CD4-positive, alpha-beta memory T cell (primary cell): ENCODE results near the gene REPIN1. TPM values are rescaled to one million over a fixed set of nuclear protein-coding genes. Genes with fewer than 3 reads are reported as not detected.
"Not testable (repeated sequence)": the region's sequence is repeated elsewhere in the genome, so short reads cannot be mapped to it uniquely, and the experiment has no call there.

Experiments
- CTCF ChIA-PET: fragments of 350-600 bp; sonication (Branson Sonifier 250); formaldehyde crosslinking; loops from one replicate; lab custom pipeline; 2021; ENCODE audit warnings: inconsistent platforms; ENCODE audit not compliant: partially characterized antibody; lab: Charles Lee
- POLR2A ChIA-PET: fragments of 350-600 bp; sonication (Branson Sonifier 250); formaldehyde crosslinking; loops from one replicate; lab custom pipeline; 2021; ENCODE audit not compliant: partially characterized antibody; lab: Charles Lee
- DNase-seq, 5 donors: peaks; one replicate each; pipeline versions ENCODE4 v3.0.0 to v3.0.0-alpha.2; 2020 to 2022; ENCODE audit warnings: mixed read lengths in 1 of 5
- H3K27ac ChIP-seq: one replicate; pipeline ENCODE4 v1.7.0; 2013; ENCODE audit warnings: low read depth, low read length
- H3K27me3 ChIP-seq: 2 replicates; pipeline ENCODE4 v1.7.0; 2013; ENCODE audit warnings: mild to moderate bottlenecking, low read length, moderate library complexity; ENCODE audit not compliant: insufficient read depth
- H3K36me3 ChIP-seq: 2 replicates; pipeline ENCODE4 v1.7.0; 2013; ENCODE audit warnings: mild to moderate bottlenecking, low read length, moderate library complexity; ENCODE audit not compliant: insufficient read depth
- H3K4me1 ChIP-seq: 2 replicates; pipeline ENCODE4 v1.7.0; 2013; ENCODE audit warnings: mild to moderate bottlenecking, low read length, moderate library complexity; ENCODE audit not compliant: insufficient read depth
- H3K4me3 ChIP-seq, 2 donors: one replicate each; pipeline ENCODE4 v1.7.0; 2013; ENCODE audit warnings: low read length in 2 of 2, mild to moderate bottlenecking in 1 of 2
- H3K9me3 ChIP-seq, 2 donors: one replicate each; pipeline ENCODE4 v1.7.0; 2013; ENCODE audit warnings: low read length in 2 of 2, control low read depth in 1 of 2; ENCODE audit not compliant: control insufficient read depth in 1 of 2
- H3K27ac Mint-ChIP-seq, 7 donors: one replicate each; pipeline ENCODE4 v1.8.0; 2020 to 2021; ENCODE audit warnings: mixed read lengths in 7 of 7, mild to moderate bottlenecking in 6 of 7, inconsistent platforms in 3 of 7, moderate library complexity in 3 of 7
- H3K27me3 Mint-ChIP-seq, 2 donors: one replicate each; pipeline ENCODE4 v1.8.0; 2020 to 2021; ENCODE audit warnings: mixed read lengths in 2 of 2
- H3K36me3 Mint-ChIP-seq, 2 donors: one replicate each; pipeline ENCODE4 v1.8.0; 2020 to 2021; ENCODE audit warnings: mixed read lengths in 2 of 2, inconsistent platforms in 1 of 2, mild to moderate bottlenecking in 1 of 2
- H3K4me1 Mint-ChIP-seq, 4 donors: one replicate each; pipeline ENCODE4 v1.8.0; 2020 to 2021; ENCODE audit warnings: mixed read lengths in 4 of 4, mild to moderate bottlenecking in 1 of 4
- H3K4me3 Mint-ChIP-seq, 8 donors: one replicate each; pipeline ENCODE4 v1.8.0; 2020 to 2021; ENCODE audit warnings: mixed read lengths in 8 of 8, mild to moderate bottlenecking in 7 of 8, moderate library complexity in 6 of 8, inconsistent platforms in 3 of 8
- H3K9me3 Mint-ChIP-seq, 8 donors: one replicate each; pipeline ENCODE4 v1.8.0; 2020 to 2021; ENCODE audit warnings: mixed read lengths in 8 of 8, mild to moderate bottlenecking in 5 of 8, inconsistent platforms in 3 of 8, moderate library complexity in 1 of 8
- intact Hi-C: fragments of 100-400 bp; cut with micrococcal nuclease; formaldehyde crosslinking; loops from one replicate; pipeline ENCODE4 v1.15.1; 2023
- polyA plus RNA-seq, 2 donors: library from polyadenylated mRNA; unstranded; fragments of 300-500 nt; fragmentation: Illumina TruSeq; gene quantifications; one replicate each; pipeline ENCODE4 v1.2.3, GENCODE V29; 2021
- total RNA-seq, 2 experiments: library from RNA; stranded (reverse); gene quantifications; one replicate each; pipeline ENCODE4 v1.2.3, GENCODE V29; 2021

Gene REPIN1
- total and polyA plus RNA-seq, 4 experiments from 2014 or later = 29.4 to 78.5 (median 67.1) TPM

- ChIA-PET CTCF (no interaction called here), POLR2A (no interaction called here)
- Mint-ChIP-seq H3K27me3 (no peaks in the 10 kb centered on the region), H3K4me3 (peak overlapping the region in 2 of 8 donors; percentile 1 to 17), H3K9me3 (no peaks in the 10 kb centered on the region), H3K4me1 (peaks cover 15 to 36% (median 23%) of the 10 kb centered on the region in 4 donors), H3K27ac (peak overlapping the region in 2 of 7 donors; percentile 43 to 48), H3K36me3 (peaks cover 0 to 2% of the 10 kb centered on the region in 2 donors)
- Histone ChIP-seq H3K4me1 (peaks cover 21% of the 10 kb centered on the region), H3K4me3 (no peak overlapping the region), H3K9me3 (no peaks in the 10 kb centered on the region), H3K36me3 (no peaks in the 10 kb centered on the region), H3K27me3 (no peaks in the 10 kb centered on the region), H3K27ac (no peak overlapping the region)
- intact Hi-C loops = no loop called here
- DNase-seq = no peak
Observed at GRCh38 chr7:150382844-150383225, 14.2 kb downstream of the REPIN1 start.

GRCh38 chr7:150383710-150384397 lies 15.2 kb downstream of the REPIN1 start:
- Mint-ChIP-seq H3K4me3 (no peak overlapping the region), H3K36me3 (peaks cover 0 to 2% of the 10 kb centered on the region in 2 donors), H3K9me3 (no peaks in the 10 kb centered on the region), H3K4me1 (peaks cover 13 to 27% (median 18%) of the 10 kb centered on the region in 4 donors), H3K27me3 (no peaks in the 10 kb centered on the region), H3K27ac (no peak overlapping the region)
- DNase-seq = no peak
- Histone ChIP-seq H3K4me3 (no peak overlapping the region), H3K4me1 (peaks cover 13% of the 10 kb centered on the region), H3K27me3 (no peaks in the 10 kb centered on the region), H3K9me3 (no peaks in the 10 kb centered on the region), H3K36me3 (no peaks in the 10 kb centered on the region), H3K27ac (no peak overlapping the region)
- POLR2A ChIA-PET = no interaction called here
- intact Hi-C loops = no loop called here
- CTCF ChIA-PET = interaction anchor here (1.0 kb wide), 1 partner anchor 22 kb away, joined by 3 read pairs; a partner anchor contains a TSS

GRCh38 chr7:150384406-150385301 lies 16.0 kb downstream of the REPIN1 start:
- H3K9me3 Mint-ChIP-seq = no peaks in the 10 kb centered on the region
- H3K27me3 ChIP-seq = no peaks in the 10 kb centered on the region
- no peak for DNase-seq
- H3K4me3 Mint-ChIP-seq = no peak overlapping the region
- H3K27me3 Mint-ChIP-seq = no peaks in the 10 kb centered on the region
- H3K36me3 ChIP-seq = no peaks in the 10 kb centered on the region
- intact Hi-C loops = no loop called here
- no peaks in the 10 kb centered on the region for H3K9me3 ChIP-seq
- CTCF ChIA-PET = no interaction called here
- H3K27ac Mint-ChIP-seq = peak overlapping the region in 1 of 7 donors; percentile 32
- H3K4me3 ChIP-seq = no peak overlapping the region
- H3K4me1 Mint-ChIP-seq = peaks cover 12 to 25% (median 16%) of the 10 kb centered on the region in 4 donors
- POLR2A ChIA-PET = interaction anchor here (0.9 to 1.6 kb wide), 3 partner anchors 16 to 27 kb away, joined by 3 to 4 read pairs (median 4); partner anchors contain the start of gene REPIN1
- no peak overlapping the region for H3K27ac ChIP-seq
- peaks cover 11% of the 10 kb centered on the region for H3K4me1 ChIP-seq
- peaks cover 0 to 2% of the 10 kb centered on the region in 2 donors for H3K36me3 Mint-ChIP-seq

- no peak overlapping the region for H3K4me3 ChIP-seq
- no peaks in the 10 kb centered on the region for H3K9me3 ChIP-seq
- H3K9me3 Mint-ChIP-seq = no peaks in the 10 kb centered on the region
- H3K36me3 ChIP-seq = no peaks in the 10 kb centered on the region
- H3K27me3 Mint-ChIP-seq = no peaks in the 10 kb centered on the region
- no peak for DNase-seq
- H3K4me1 ChIP-seq = peaks cover 4% of the 10 kb centered on the region
- H3K4me3 Mint-ChIP-seq = no peak overlapping the region
- ChIA-PET CTCF (no interaction called here), POLR2A (interaction anchor here (0.9 to 1.6 kb wide), 3 partner anchors 16 to 27 kb away, joined by 3 to 4 read pairs (median 4); partner anchors contain the start of gene REPIN1)
- intact Hi-C loops = no loop called here
- peaks cover 0 to under 1% of the 10 kb centered on the region in 2 donors for H3K36me3 Mint-ChIP-seq
- H3K4me1 Mint-ChIP-seq = peaks cover 5 to 18% (median 10%) of the 10 kb centered on the region in 4 donors
- H3K27me3 ChIP-seq = no peaks in the 10 kb centered on the region
- no peak overlapping the region for H3K27ac Mint-ChIP-seq
- no peak overlapping the region for H3K27ac ChIP-seq
Observed at GRCh38 chr7:150385302-150385723, 16.7 kb downstream of the REPIN1 start.

GRCh38 chr7:150385884-150386283 lies 17.3 kb downstream of the REPIN1 start:
- H3K36me3 Mint-ChIP-seq, H3K36me3 ChIP-seq, H3K9me3 Mint-ChIP-seq, H3K4me3 ChIP-seq, DNase-seq, H3K9me3 ChIP-seq, intact Hi-C loops, H3K27me3 Mint-ChIP-seq, H3K27ac ChIP-seq, H3K27me3 ChIP-seq, H3K4me1 ChIP-seq, CTCF ChIA-PET, H3K4me3 Mint-ChIP-seq, H3K27ac Mint-ChIP-seq: not testable (repeated sequence)
- POLR2A ChIA-PET = interaction anchor here (0.9 to 1.6 kb wide), 3 partner anchors 17 to 28 kb away, joined by 3 to 4 read pairs (median 4); partner anchors contain the start of gene REPIN1
- peaks cover 1 to 13% (median 5%) of the 10 kb centered on the region in 4 donors for H3K4me1 Mint-ChIP-seq

GRCh38 chr7:150388306-150388705 lies 19.7 kb downstream of the REPIN1 start:
- intact Hi-C loops = no loop called here
- POLR2A ChIA-PET = no interaction called here
- Mint-ChIP-seq H3K27ac (no peak overlapping the region), H3K9me3 (no peaks in the 10 kb centered on the region), H3K36me3 (peaks cover 0 to 3% of the 10 kb centered on the region in 2 donors), H3K4me3 (no peak overlapping the region), H3K27me3 (no peaks in the 10 kb centered on the region), H3K4me1 (peaks cover 0 to 2% (median under 1%) of the 10 kb centered on the region in 4 donors)
- H3K36me3 ChIP-seq = no peaks in the 10 kb centered on the region
- no peaks in the 10 kb centered on the region for H3K4me1 ChIP-seq
- H3K27ac ChIP-seq = no peak overlapping the region
- DNase-seq = no peak
- CTCF ChIA-PET = interaction anchor here (0.9 to 1.7 kb wide), 2 partner anchors 10 to 16 kb away, joined by 3 to 4 read pairs; no protein-coding TSS in a partner anchor
- no peaks in the 10 kb centered on the region for H3K27me3 ChIP-seq
- H3K9me3 ChIP-seq = no peaks in the 10 kb centered on the region
- no peak overlapping the region for H3K4me3 ChIP-seq
